Breast epithelium (tissue), 4 donors: ENCODE results near the gene NSFL1C. TPM values are rescaled to one million over a fixed set of nuclear protein-coding genes. Genes with fewer than 3 reads are reported as not detected.

Experiments used
- DNase-seq, 2 donors: peaks; one replicate each; pipeline ENCODE4 v3.0.0-alpha.2; 2019; ENCODE audit warnings: low spot score in 2 of 2
- H3K27ac ChIP-seq, 2 donors: fragments of 200-600 bp; sonication (generic) in 1 of 2; one replicate each; pipeline ENCODE4 v1.5.1; 2016 to 2019; ENCODE audit warnings: mild to moderate bottlenecking in 1 of 2
- H3K27me3 ChIP-seq, 2 donors: fragments of 200-600 bp; sonication (generic) in 1 of 2; one replicate each; pipeline versions ENCODE4 v1.5.1 to v1.6.0; 2017 to 2019; ENCODE audit warnings: control low read depth in 1 of 2, mild to moderate bottlenecking in 1 of 2
- H3K36me3 ChIP-seq: fragments of 200-600 bp; one replicate; pipeline ENCODE4 v1.5.1; 2019
- H3K4me1 ChIP-seq, 2 donors: fragments of 200-600 bp; sonication (generic); one replicate each; pipeline ENCODE4 v1.5.1; 2016 to 2019; ENCODE audit warnings: control low read depth in 1 of 2
- H3K4me3 ChIP-seq, 3 donors: fragments of 200-600 bp; sonication (generic); 1 replicate in 2 of 3; 2 replicates in 1 of 3; pipeline ENCODE4 v1.5.1; 2016 to 2019; ENCODE audit warnings: mild to moderate bottlenecking in 3 of 3, moderate library complexity in 2 of 3
- H3K9me3 ChIP-seq, 2 donors: fragments of 200-600 bp; sonication (generic) in 1 of 2; one replicate each; pipeline ENCODE4 v1.5.1; 2016 to 2019; ENCODE audit warnings: control low read depth in 1 of 2
- CTCF ChIP-seq, 3 donors: fragments of 450-650 bp; IDR thresholded peaks; one replicate each; pipeline ENCODE4 v1.5.1; 2016 to 2017; ENCODE audit warnings: antibody characterized with exemption in 3 of 3, mild to moderate bottlenecking in 3 of 3, moderate library complexity in 3 of 3
- POLR2A ChIP-seq: fragments of 450-650 bp; IDR thresholded peaks from one replicate; pipeline ENCODE4 v1.6.1; 2016; ENCODE audit warnings: antibody characterized with exemption, mild to moderate bottlenecking, moderate library complexity
- POLR2AphosphoS5 ChIP-seq, 3 donors: sonication (generic); formaldehyde crosslinking; IDR thresholded peaks; one replicate each; pipeline ENCODE4 v1.6.1; 2017; ENCODE audit warnings: antibody characterized with exemption in 3 of 3
- intact Hi-C: fragments of 100-400 bp; cut with DNase I; formaldehyde crosslinking; loops from one replicate; pipeline ENCODE4 v1.15.1; 2023; ENCODE audit warnings: low total_unique reads
- total RNA-seq, 3 donors: library from RNA; depleted of rRNA; stranded (reverse); fragments of >200 nt; gene quantifications; one replicate each; pipeline ENCODE4 v1.1.0, GENCODE V29; 2016

NSFL1C gene
- total RNA-seq, 3 donors from 2014 or later, result 36.7 to 67.5 (median 49.5) TPM

- DNase-seq, result no peak
- Histone ChIP-seq H3K27ac (peak overlapping the region in 1 of 2 donors; percentile 25), H3K27me3 (no peaks in the 10 kb centered on the region), H3K9me3 (no peaks in the 10 kb centered on the region), H3K36me3 (no peaks in the 10 kb centered on the region), H3K4me1 (no peaks in the 10 kb centered on the region), H3K4me3 (peak overlapping the region; percentile 5 to 46 (median 41))
- TF ChIP-seq POLR2A (no peak), POLR2AphosphoS5 (IDR thresholded peaks at IDR 0.05) (no peak)
- intact Hi-C loops, result no loop called here
Observed at GRCh38 chr20:1490643-1491195, 24.1 kb upstream of the NSFL1C start.

GRCh38 chr20:1489764-1490436 is 23.3 kb upstream of the NSFL1C start:
- Histone ChIP-seq H3K4me1 (no peaks in the 10 kb centered on the region), H3K27me3 (no peaks in the 10 kb centered on the region), H3K9me3 (no peaks in the 10 kb centered on the region), H3K36me3 (no peaks in the 10 kb centered on the region), H3K27ac (no peak overlapping the region), H3K4me3 (peak overlapping the region in 1 of 3 donors; percentile 41)
- DNase-seq, result no peak
- TF ChIP-seq POLR2AphosphoS5 (IDR thresholded peaks at IDR 0.05) (no peak), POLR2A (no peak), CTCF (IDR thresholded peaks at IDR 0.05) (no peak)
- intact Hi-C loops, result no loop called here

DNA sequence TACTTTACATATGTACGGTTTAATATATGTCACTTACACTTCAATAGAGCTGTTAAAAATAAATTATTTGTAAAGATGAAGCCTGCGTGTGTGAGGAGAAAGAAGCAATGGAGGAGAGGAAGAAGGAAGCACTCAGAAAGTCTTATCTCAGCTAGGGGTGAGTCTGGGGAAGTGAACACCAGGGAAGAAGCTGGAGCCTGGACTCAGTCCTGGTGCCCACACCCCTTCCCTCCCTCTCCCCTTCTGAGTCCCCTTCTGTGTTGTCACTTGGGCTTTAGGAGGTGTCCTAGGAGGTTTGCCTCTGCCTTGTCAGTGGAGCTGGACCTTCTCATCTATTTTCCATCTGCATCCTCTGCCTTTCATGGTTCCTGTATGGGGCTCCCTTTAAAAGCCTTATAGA is 22.7 kb upstream of the NSFL1C start:
- no peaks in the 10 kb centered on the region for H3K9me3 ChIP-seq
- H3K27me3 ChIP-seq, result no peaks in the 10 kb centered on the region
- H3K27ac ChIP-seq, result no peak overlapping the region
- TF ChIP-seq CTCF (IDR thresholded peaks at IDR 0.05), result no peak
- no peaks in the 10 kb centered on the region for H3K36me3 ChIP-seq
- H3K4me1 ChIP-seq, result no peaks in the 10 kb centered on the region
- DNase-seq, result no peak
- H3K4me3 ChIP-seq, result peak overlapping the region in 1 of 3 donors; percentile 22
- intact Hi-C loops, result no loop called here

DNA sequence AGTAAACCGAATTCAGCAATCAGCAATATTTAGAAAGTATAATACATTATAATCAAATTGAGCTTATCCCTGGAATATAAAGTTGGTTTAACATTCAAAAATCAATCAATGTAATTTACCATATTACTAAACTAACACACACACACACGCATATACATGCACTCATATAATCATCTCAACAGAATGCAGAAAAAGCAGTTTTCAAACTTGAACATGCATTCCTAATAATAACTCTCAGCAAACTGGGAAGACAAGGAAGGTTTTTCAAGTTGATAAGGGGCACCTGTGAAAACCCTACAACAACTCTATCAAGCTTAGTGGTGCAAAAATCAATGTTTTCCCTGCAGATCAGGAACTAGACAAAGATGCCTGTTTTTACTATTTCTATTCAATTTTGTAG is 19.9 kb upstream of the NSFL1C start:
- no peaks in the 10 kb centered on the region for H3K4me1 ChIP-seq
- H3K9me3 ChIP-seq, result no peaks in the 10 kb centered on the region
- TF ChIP-seq CTCF (IDR thresholded peaks at IDR 0.05), result no peak
- no peak for TF ChIP-seq POLR2AphosphoS5 (IDR thresholded peaks at IDR 0.05)
- TF ChIP-seq POLR2A, result no peak
- H3K36me3 ChIP-seq, result no peaks in the 10 kb centered on the region
- DNase-seq, result no peak
- no peak overlapping the region for H3K27ac ChIP-seq
- H3K27me3 ChIP-seq, result no peaks in the 10 kb centered on the region
- intact Hi-C loops, result no loop called here
- H3K4me3 ChIP-seq, result no peak overlapping the region

DNA sequence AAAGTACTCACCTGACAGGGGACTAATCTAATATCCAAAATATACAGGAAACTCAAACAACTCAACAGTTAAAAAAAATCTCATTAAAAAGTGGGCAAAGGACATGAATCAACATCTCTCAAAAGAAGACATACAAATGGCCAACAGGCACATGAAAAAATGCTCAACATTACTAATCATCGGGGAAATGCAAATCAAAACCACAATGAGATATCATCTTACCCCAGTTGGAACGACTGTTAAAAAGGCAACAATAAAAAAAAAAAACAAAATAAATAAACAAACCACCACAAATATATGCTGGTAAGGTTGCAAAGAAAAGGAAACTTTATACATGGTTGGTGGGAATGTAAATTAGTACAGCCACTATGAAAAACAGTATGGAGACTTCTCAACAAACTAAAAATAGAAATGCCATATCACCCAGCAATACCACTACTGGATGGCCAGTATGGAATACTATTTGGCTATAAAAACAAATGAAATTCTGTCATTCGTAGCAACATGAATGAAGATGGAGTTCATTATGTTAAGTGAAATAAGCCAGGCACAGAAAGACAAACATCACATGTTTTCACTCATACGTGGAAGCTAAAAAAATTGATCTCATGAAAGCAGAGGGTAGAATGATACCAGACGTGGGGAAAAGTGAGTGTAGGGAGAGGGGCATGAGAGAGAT is 17.9 kb upstream of the NSFL1C start:
- Histone ChIP-seq H3K4me3 (no peak overlapping the region), H3K36me3 (no peaks in the 10 kb centered on the region), H3K4me1 (no peaks in the 10 kb centered on the region), H3K9me3 (no peaks in the 10 kb centered on the region), H3K27me3 (no peaks in the 10 kb centered on the region), H3K27ac (no peak overlapping the region)
- TF ChIP-seq CTCF (IDR thresholded peaks at IDR 0.05), result no peak
- no peak for TF ChIP-seq POLR2A
- TF ChIP-seq POLR2AphosphoS5 (IDR thresholded peaks at IDR 0.05), result no peak
- intact Hi-C loops, result no loop called here
- no peak for DNase-seq
